ENCODE results near the gene RLF. TPM values are rescaled to one million over a fixed set of nuclear protein-coding genes. Genes with fewer than 3 reads are reported as not detected.

The RLF gene
- total and polyA plus RNA-seq, 10 of the 15 experiments (the other 5 are each of a cell fraction or from before 2014, with no cell fraction given) = 2.0 to 19.8 (median 8.7) TPM

DNA sequence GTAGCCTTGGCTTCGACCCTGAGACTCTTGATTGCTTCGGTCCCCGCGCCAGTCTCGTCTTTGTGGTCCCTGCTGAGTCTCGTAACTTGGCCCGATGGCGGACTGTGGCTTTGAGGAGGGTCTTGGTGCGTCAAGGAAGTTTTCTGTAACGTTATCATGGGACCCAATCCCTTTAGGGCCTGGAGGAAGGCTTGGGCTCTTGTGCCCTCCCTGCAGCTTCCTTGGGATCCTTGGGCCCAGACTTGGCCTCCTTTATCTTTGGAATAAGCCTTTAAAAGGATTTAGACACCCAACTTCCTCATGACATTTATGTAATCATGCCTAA, 97.2 kb downstream of the RLF start:
- ChIA-PET POLR2A (interaction anchor here (0.6 to 3.3 kb wide), 2 partner anchors 16 to 592 kb away, joined by 3 to 16 read pairs; no protein-coding TSS in a partner anchor), SMC1A (ENCODE audit: uncharacterized antibody, unreplicated experiment) (interaction anchor here (1.2 to 1.8 kb wide), 3 partner anchors 11 to 40 kb away, joined by 3 to 9 read pairs (median 5); no protein-coding TSS in a partner anchor), CTCF (interaction anchor here (1.0 to 3.8 kb wide), 6 partner anchors 17 to 115 kb away, joined by 3 to 21 read pairs (median 5); no protein-coding TSS in a partner anchor), RAD21 (ENCODE audit: unreplicated experiment) (interaction anchor here (1.0 to 2.3 kb wide), 3 partner anchors 15 to 105 kb away, joined by 3 to 6 read pairs (median 6); no protein-coding TSS in a partner anchor)
- TSS peak; percentile 76 for BruUV-seq (replicated peaks)
- Histone ChIP-seq H3K27ac (ENCODE audit: control insufficient read depth, insufficient read depth) (peak overlapping the region; percentile 76), H3K9me3 (replicated peaks; ENCODE audit: control insufficient read depth, insufficient read depth, low read length) (no peaks in the 10 kb centered on the region), H3K4me3 (peak overlapping the region; percentile 84), H3K27me3 (replicated peaks in 1 of 2; ENCODE audit: control insufficient read depth in 2 of 2, insufficient read depth in 2 of 2, low read length in 1 of 2) (no peaks in the 10 kb centered on the region), H3K4me1 (ENCODE audit: control insufficient read depth, insufficient read depth, low read length) (peaks cover 8% of the 10 kb centered on the region; the same call in 1 of the 2 replicates), H3K36me3 (ENCODE audit: control insufficient read depth in 2 of 2, insufficient read depth in 2 of 2, low read length in 1 of 2) (peaks cover 0 to 5% of the 10 kb centered on the region in 2 experiments; a peak in 2 of 4 replicates), H2AFZ (ENCODE audit: control insufficient read depth, low read depth, low read length) (peak overlapping the region; percentile 98), H4K20me1 (ENCODE audit: control insufficient read depth, insufficient read depth) (no peaks in the 10 kb centered on the region), H3K4me2 (ENCODE audit: control insufficient read depth, insufficient read depth) (peak overlapping the region; percentile 79), H3K79me2 (ENCODE audit: control insufficient read depth, insufficient read depth, low read length) (peaks cover 36% of the 10 kb centered on the region), H3K9ac (ENCODE audit: control insufficient read depth, insufficient read depth, low read length) (peak overlapping the region; percentile 90)
- WGBS (ENCODE audit: insufficient coverage, insufficient replicate concordance, low lambda C conversion rate, missing lambda C conversion rate) = under 1% methylated on average over 10 of the region's 10 CpGs
- intact Hi-C loops (cut with micrococcal nuclease; ENCODE audit: unreplicated experiment) = loop anchor here (1.0 to 10.0 kb wide), 4 partner anchors 26 to 146 kb away; partner anchors contain the start of gene RLF
- no peak for TF ChIP-seq ATF7 (IDR thresholded peaks at IDR 0.05; ENCODE audit: low read depth)
- TF ChIP-seq CREM (IDR thresholded peaks at IDR 0.05; ENCODE audit: low read depth) = no peak
- no peak for TF ChIP-seq SREBF1 (IDR thresholded peaks at IDR 0.05; ENCODE audit: low read length)
- no peak for TF ChIP-seq GATAD2B (conservative IDR thresholded peaks at IDR 0.05; ENCODE audit: low read depth)
- FAIRE-seq = no peak
- DNase-seq (ENCODE audit: low read depth, low spot score) = no peak
- peak; percentile 1; the same call in 1 of the 3 replicates for ATAC-seq
- in situ Hi-C loops (cut with MboI) = no loop called here

DNA sequence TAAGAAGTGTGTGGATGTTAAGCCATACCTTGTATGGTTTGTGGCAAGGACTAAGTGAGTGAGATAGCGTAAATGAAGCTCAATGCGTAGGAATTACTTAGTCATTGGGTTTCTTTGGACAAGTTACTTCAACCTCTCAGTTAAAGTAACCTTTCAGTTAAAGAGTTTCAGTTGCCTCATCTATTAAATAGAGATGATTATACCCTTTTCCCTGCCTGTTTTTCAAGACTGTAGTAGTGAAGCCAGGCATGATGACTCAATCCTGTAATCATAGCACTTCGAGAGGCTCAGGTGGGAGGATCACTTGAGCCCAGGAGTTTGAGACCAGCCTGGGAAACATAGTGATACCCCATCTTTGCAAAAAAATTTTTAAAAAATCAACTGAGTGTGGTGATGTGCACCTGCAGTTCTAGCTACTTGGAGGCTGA, 103.2 kb downstream of the RLF start:
- DNase-seq (ENCODE audit: low read depth, low spot score) (no peak), FAIRE-seq (no peak), ATAC-seq (peak; percentile 69)
- ChIA-PET RAD21 (ENCODE audit: unreplicated experiment) (interaction anchor here (0.6 to 0.7 kb wide), 3 partner anchors 9 to 73 kb away, joined by 3 read pairs; no protein-coding TSS in a partner anchor), CTCF (interaction anchor here (1.7 to 2.5 kb wide), 2 partner anchors 112 to 120 kb away, joined by 6 to 7 read pairs; no protein-coding TSS in a partner anchor), POLR2A (interaction anchor here (1.0 kb wide), 1 partner anchor 82 kb away, joined by 3 read pairs; no protein-coding TSS in a partner anchor), SMC1A (ENCODE audit: uncharacterized antibody, unreplicated experiment) (interaction anchor here (1.2 to 3.1 kb wide), 2 partner anchors 111 to 121 kb away, joined by 4 to 10 read pairs; no protein-coding TSS in a partner anchor)
- Histone ChIP-seq H2AFZ (ENCODE audit: control insufficient read depth, low read depth, low read length) (no peak overlapping the region), H3K4me1 (ENCODE audit: control insufficient read depth, insufficient read depth, low read length) (peaks cover 5% of the 10 kb centered on the region; the same call in 1 of the 2 replicates), H3K27me3 (replicated peaks in 1 of 2; ENCODE audit: control insufficient read depth in 2 of 2, insufficient read depth in 2 of 2, low read length in 1 of 2) (no peaks in the 10 kb centered on the region), H3K79me2 (ENCODE audit: control insufficient read depth, insufficient read depth, low read length) (peaks cover 7% of the 10 kb centered on the region), H3K9ac (ENCODE audit: control insufficient read depth, insufficient read depth, low read length) (no peak overlapping the region), H3K36me3 (ENCODE audit: control insufficient read depth in 2 of 2, insufficient read depth in 2 of 2, low read length in 1 of 2) (peaks cover 0 to 12% of the 10 kb centered on the region in 2 experiments; a peak in 3 of 4 replicates), H4K20me1 (ENCODE audit: control insufficient read depth, insufficient read depth) (no peaks in the 10 kb centered on the region), H3K9me3 (replicated peaks; ENCODE audit: control insufficient read depth, insufficient read depth, low read length) (no peaks in the 10 kb centered on the region), H3K27ac (ENCODE audit: control insufficient read depth, insufficient read depth) (no peak overlapping the region), H3K4me3 (no peak overlapping the region), H3K4me2 (ENCODE audit: control insufficient read depth, insufficient read depth) (peak overlapping the region; percentile 43; the same call in 1 of the 2 replicates)
- 29% methylated on average over 3 of the region's 3 CpGs for WGBS (ENCODE audit: insufficient coverage, insufficient replicate concordance, low lambda C conversion rate, missing lambda C conversion rate)
- TF ChIP-seq NFYB (IDR thresholded peaks at IDR 0.05; ENCODE audit: insufficient read depth, low read depth, low read length) (no peak), JUNB (IDR thresholded peaks at IDR 0.05) (peak; percentile 71)
- TF ChIP-seq, protein P1, sequence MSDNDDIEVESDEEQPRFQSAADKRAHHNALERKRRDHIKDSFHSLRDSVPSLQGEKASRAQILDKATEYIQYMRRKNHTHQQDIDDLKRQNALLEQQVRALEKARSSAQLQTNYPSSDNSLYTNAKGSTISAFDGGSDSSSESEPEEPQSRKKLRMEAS (IDR thresholded peaks at IDR 0.05; ENCODE audit: low read depth, low read length) = no peak
- in situ Hi-C loops (cut with MboI) = no loop called here
- intact Hi-C loops (cut with micrococcal nuclease; ENCODE audit: unreplicated experiment) = no loop called here
- no TSS peak for BruUV-seq (replicated peaks)

All from GM12878 (cell line).